ENCODE results near the gene DPCD.

DPCD gene

DNA sequence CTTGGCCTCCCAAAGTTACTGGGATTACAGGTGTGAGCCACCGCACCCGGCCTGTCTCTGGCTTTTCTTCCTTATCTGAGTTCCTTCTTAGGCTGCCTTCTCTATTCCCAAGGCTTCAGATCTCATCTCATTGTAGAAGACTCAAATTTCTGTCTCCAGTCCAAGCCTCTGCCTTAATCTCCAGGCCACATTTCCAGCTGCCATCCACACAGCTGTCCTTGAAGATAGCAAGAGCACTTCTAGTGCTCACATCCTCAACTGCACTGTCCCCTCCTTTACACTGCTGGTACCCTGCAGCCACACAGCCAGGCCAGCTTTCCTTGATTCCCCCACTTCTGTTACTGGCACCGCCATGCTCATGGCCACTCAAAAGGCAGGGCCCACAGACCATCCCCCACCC, 35.7 kb upstream of the DPCD start:
- no peaks in the 10 kb centered on the region for H3K27me3 ChIP-seq (ENCODE audit: insufficient read depth, low read depth)
- no peak for TF ChIP-seq CTCF (conservative IDR thresholded peaks at IDR 0.05; ENCODE audit: low read depth, low read length)
- H3K4me2 ChIP-seq = no peak overlapping the region
- no peaks in the 10 kb centered on the region for H3K36me3 ChIP-seq (ENCODE audit: insufficient read depth)
- no peak overlapping the region for H2AFZ ChIP-seq (ENCODE audit: low read depth)
- H3K79me2 ChIP-seq (ENCODE audit: insufficient read depth, low read depth) = no peaks in the 10 kb centered on the region
- H3K9ac ChIP-seq = no peak overlapping the region
- no peak overlapping the region for H3K4me3 ChIP-seq (IDR thresholded peaks at IDR 0.05; ENCODE audit: insufficient read depth, low read depth, low read length)
- H3K27ac ChIP-seq = no peak overlapping the region
- no peaks in the 10 kb centered on the region for H4K20me1 ChIP-seq (ENCODE audit: insufficient read depth)
- H3K4me1 ChIP-seq (ENCODE audit: low read depth, poor library complexity, severe bottlenecking) = no peaks in the 10 kb centered on the region

GRCh38 chr10:101557541-101557940, 30.6 kb upstream of the DPCD start:
- H3K36me3 ChIP-seq (ENCODE audit: insufficient read depth) = no peaks in the 10 kb centered on the region
- H4K20me1 ChIP-seq (ENCODE audit: insufficient read depth) = no peaks in the 10 kb centered on the region
- TF ChIP-seq CTCF (conservative IDR thresholded peaks at IDR 0.05; ENCODE audit: low read depth, low read length) = no peak
- no peak overlapping the region for H2AFZ ChIP-seq (ENCODE audit: low read depth)
- no peaks in the 10 kb centered on the region for H3K79me2 ChIP-seq (ENCODE audit: insufficient read depth, low read depth)
- no peak overlapping the region for H3K9ac ChIP-seq
- H3K4me1 ChIP-seq (ENCODE audit: low read depth, poor library complexity, severe bottlenecking) = no peaks in the 10 kb centered on the region
- no peaks in the 10 kb centered on the region for H3K27me3 ChIP-seq (ENCODE audit: insufficient read depth, low read depth)
- H3K4me2 ChIP-seq = no peak overlapping the region
- H3K4me3 ChIP-seq (IDR thresholded peaks at IDR 0.05; ENCODE audit: insufficient read depth, low read depth, low read length) = no peak overlapping the region
- H3K27ac ChIP-seq = no peak overlapping the region

- no peaks in the 10 kb centered on the region for H3K36me3 ChIP-seq (ENCODE audit: insufficient read depth)
- H3K4me3 ChIP-seq (IDR thresholded peaks at IDR 0.05; ENCODE audit: insufficient read depth, low read depth, low read length) = no peak overlapping the region
- H3K9ac ChIP-seq = no peak overlapping the region
- H4K20me1 ChIP-seq (ENCODE audit: insufficient read depth) = no peaks in the 10 kb centered on the region
- no peaks in the 10 kb centered on the region for H3K27me3 ChIP-seq (ENCODE audit: insufficient read depth, low read depth)
- no peaks in the 10 kb centered on the region for H3K4me1 ChIP-seq (ENCODE audit: low read depth, poor library complexity, severe bottlenecking)
- H3K4me2 ChIP-seq = no peak overlapping the region
- no peak overlapping the region for H2AFZ ChIP-seq (ENCODE audit: low read depth)
- H3K27ac ChIP-seq = no peak overlapping the region
- TF ChIP-seq CTCF (conservative IDR thresholded peaks at IDR 0.05; ENCODE audit: low read depth, low read length) = no peak
- no peaks in the 10 kb centered on the region for H3K79me2 ChIP-seq (ENCODE audit: insufficient read depth, low read depth)
These were observed 29.9 kb upstream of the DPCD start for GRCh38 chr10:101558204-101558603.

DNA sequence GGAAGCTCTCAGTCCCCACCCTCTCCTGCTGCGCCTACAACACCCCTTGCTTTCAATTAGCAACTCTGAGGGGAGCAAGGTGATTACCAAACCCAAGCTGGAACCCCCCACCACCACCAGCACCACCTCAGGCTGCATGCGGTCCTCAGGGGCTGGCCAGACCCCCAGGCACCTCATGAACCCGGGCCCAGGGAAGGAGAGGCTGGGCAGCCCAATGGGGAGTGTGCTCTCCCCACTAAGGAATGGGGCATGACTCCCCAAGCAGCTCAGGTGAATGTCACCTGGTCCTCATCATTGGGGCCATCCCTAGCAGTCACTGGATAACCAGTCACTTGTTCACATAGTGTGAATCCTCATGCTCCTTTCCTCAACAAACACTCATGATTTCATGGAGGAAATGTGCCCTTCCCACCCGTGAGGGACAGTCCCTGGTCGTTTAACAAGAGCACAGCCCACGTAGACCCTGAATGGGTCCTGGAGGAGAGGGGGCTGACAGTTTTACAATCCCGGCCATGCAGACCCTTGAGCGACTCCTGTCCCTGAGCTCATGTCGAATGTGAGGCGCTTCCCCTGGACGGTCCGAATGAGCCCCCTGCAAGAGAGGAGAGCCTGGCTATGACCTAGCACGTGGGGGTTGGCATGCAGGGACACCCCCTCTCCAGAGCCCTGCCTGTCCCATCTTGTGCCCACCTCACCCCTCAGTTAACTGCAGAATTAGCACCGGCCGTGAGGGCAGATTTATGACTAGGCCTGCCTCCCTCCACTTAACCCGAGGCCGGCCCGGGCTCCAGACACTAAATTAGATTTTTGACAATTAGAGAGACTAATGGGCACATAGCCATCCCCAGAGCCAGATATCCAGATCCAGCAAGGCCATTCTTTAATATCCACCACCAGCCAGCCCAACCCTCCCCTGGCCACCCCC, 29.2 kb upstream of the DPCD start:
- TF ChIP-seq CTCF (conservative IDR thresholded peaks at IDR 0.05; ENCODE audit: low read depth, low read length) = no peak
- Histone ChIP-seq H3K4me2 (no peak overlapping the region), H3K36me3 (ENCODE audit: insufficient read depth) (no peaks in the 10 kb centered on the region)

More for the DNA sequence above, 29.2 kb upstream of the DPCD start:
- Histone ChIP-seq H3K27ac (no peak overlapping the region), H3K4me1 (ENCODE audit: low read depth, poor library complexity, severe bottlenecking) (no peaks in the 10 kb centered on the region), H3K79me2 (ENCODE audit: insufficient read depth, low read depth) (no peaks in the 10 kb centered on the region), H4K20me1 (ENCODE audit: insufficient read depth) (no peaks in the 10 kb centered on the region), H2AFZ (ENCODE audit: low read depth) (no peak overlapping the region), H3K27me3 (ENCODE audit: insufficient read depth, low read depth) (no peaks in the 10 kb centered on the region), H3K9ac (no peak overlapping the region), H3K4me3 (IDR thresholded peaks at IDR 0.05; ENCODE audit: insufficient read depth, low read depth, low read length) (no peak overlapping the region)
